ENCODE measurements around the gene SH3PXD2A.
A peak's percentile ranks its signal among the peaks of the same experiment; 100 is the strongest.

Gene SH3PXD2A, protein sequence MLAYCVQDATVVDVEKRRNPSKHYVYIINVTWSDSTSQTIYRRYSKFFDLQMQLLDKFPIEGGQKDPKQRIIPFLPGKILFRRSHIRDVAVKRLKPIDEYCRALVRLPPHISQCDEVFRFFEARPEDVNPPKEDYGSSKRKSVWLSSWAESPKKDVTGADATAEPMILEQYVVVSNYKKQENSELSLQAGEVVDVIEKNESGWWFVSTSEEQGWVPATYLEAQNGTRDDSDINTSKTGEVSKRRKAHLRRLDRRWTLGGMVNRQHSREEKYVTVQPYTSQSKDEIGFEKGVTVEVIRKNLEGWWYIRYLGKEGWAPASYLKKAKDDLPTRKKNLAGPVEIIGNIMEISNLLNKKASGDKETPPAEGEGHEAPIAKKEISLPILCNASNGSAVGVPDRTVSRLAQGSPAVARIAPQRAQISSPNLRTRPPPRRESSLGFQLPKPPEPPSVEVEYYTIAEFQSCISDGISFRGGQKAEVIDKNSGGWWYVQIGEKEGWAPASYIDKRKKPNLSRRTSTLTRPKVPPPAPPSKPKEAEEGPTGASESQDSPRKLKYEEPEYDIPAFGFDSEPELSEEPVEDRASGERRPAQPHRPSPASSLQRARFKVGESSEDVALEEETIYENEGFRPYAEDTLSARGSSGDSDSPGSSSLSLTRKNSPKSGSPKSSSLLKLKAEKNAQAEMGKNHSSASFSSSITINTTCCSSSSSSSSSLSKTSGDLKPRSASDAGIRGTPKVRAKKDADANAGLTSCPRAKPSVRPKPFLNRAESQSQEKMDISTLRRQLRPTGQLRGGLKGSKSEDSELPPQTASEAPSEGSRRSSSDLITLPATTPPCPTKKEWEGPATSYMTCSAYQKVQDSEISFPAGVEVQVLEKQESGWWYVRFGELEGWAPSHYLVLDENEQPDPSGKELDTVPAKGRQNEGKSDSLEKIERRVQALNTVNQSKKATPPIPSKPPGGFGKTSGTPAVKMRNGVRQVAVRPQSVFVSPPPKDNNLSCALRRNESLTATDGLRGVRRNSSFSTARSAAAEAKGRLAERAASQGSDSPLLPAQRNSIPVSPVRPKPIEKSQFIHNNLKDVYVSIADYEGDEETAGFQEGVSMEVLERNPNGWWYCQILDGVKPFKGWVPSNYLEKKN

GRCh38 chr10:103855424-103855823 lies at the start of gene SH3PXD2A:
Gene SH3PXD2A (minus strand): TSS chr10:103855576. CDS start chr10:103855266, 310 bp downstream.
- DNase-seq = peak; percentile 7 to 11

DNA sequence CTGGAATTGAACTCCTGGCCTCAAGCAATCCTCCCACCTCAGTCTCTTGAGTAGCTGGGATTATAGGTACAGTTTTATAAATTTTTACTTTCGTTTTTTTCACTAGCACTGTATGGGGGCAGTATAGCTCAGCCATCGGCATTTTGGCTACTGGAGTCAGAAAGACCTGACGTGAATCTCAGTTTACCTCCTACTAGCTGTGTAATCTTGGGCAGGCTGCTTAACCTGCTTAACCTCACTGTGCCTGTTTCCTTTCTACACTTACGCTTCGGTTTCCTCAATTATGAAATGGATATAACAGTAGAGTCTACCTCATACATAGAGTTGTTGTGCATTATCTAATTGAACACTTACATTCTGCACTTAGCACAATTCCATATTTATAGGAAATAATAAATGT lies 45.9 kb upstream of the SH3PXD2A start:
- DNase-seq = no peak

DNA sequence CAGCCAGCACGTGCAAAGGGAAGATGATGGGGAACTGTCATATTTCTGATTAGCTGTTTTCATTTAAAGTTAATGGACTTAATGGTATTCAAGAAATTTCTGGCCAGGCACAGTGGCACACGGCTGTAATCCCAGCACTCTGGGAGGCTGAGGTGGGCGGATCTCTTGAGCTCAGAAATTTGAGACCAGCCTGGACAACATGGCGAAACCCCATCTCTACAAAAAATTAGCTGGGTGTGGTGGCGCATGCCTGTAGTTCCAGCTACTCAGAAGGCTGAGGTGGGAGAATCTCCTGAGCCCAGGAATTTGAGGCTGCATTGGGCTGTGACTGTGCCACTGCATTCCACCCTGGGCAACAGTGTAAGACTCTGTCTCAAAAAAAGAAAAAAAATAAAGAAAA lies 43.9 kb upstream of the SH3PXD2A start:
- DNase-seq = no peak

DNA sequence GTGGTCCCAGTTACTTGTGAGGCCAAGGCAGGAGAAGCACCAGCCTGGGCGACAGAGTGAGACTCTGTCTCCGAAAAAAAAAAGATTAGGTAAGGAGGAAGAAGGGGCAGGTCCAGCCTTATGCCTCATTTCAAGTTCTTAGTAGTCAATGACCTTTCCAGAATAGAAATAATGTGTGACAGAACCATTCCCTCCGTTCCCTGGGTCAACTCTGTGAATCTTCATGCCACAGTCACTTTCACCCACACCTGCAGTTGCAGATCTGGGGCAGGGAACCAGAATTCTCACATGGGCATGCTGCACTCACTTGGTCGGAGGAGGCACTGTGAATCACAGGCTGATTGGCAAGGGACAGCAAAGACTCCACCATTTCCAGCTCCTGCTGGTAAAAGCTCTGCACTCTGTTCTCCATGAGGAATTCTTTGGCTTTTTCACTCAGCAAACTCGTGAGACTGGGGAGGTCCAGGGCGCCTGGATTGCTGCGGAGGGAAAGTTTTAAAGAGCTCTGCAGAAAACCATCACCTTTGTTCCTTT lies 41.9 kb upstream of the SH3PXD2A start:
- DNase-seq = no peak

DNA sequence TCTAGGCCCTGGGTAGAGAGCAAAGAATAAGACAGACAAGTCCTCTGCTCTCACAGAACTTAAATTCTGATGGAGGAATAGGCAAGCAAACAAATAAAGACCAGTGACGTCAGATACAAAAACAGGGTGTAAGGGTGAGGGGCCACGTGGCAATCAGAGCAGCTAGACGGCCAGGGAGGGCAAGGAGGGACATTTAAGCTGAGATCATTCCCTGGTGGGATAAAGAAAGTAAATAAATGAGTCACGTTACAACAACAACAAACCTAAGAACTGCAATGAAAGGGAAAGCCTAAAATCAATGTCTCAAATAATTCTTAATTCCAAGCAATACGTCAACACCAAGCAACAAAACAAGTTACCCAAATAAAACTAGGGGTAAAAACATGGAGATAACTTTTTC lies 40.8 kb upstream of the SH3PXD2A start:
- no peak for DNase-seq

DNA sequence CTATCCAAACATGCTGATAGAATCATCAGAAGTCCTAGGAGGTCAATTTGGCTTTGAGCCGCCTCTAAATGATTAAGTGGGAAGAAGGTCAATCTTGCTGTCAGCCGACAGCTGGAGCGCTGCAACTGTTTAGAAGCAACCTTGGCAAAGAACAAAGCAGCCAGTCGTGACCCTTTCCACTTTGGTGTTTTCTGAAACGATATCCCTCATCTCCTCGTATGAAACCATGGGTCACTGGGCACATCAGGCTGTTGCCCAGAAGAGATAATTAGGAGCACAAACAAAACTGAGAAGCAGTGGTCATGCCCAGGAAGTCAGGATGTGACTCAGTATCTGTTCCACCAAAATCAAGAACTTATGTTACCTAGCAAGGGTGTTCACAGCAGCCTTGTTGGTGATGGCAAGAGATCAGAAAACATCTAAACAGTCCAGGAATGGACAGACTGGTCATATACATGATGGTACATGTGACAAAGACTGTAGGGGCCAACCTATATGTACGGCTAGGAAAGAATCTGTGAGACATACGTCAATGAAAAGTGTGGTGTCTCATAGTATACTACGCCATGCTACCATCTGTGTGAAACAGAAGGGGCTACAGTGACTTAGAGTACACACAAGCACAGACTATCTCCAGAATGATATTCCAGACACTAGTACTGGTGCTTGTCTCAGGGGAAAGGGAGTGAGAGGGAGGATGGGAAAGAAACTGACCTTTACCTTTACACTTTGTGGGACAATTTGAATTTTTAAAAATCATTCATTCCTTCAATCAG lies 40.2 kb upstream of the SH3PXD2A start:
- DNase-seq = no peak

DNA sequence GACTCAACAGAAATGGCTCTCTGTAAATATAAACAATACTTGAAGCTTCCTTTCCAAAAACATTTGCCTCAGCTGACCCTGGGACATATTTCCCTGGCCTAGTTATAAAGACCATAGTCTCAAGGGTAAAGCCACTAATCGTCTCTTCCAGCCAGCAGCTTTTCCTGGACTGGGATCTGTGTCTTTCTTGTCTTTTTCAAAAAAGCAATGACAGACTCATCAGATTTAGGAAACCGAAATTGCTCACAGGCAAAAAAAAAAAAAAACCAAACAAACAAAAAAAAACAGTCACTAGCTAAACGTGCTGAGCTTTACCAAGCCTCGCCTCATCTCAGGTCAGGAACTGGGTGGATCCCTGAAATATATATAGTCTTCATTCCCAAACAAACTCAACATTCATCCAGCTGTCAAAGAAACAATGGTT lies 39.1 kb upstream of the SH3PXD2A start:
- DNase-seq = no peak

DNA sequence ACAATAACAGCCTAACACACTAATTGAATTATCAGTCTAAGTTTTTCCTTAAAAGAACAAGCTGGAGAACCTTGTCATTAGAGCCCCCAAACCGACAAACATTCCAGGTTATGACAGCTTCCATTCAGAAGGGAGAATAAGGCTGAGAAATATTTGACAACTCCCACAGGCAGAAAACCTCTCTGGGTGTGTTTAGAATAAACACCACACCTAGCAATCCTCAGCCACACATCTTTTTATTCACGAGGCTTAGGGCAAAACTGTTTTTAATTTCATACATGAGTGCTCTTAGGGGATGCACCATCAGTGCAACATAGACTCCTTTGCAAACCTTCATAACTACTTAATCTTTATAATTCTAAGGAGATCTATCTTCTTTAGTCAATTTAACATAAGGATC lies 38.4 kb upstream of the SH3PXD2A start:
- no peak for DNase-seq

GRCh38 chr10:103892181-103892580 lies 36.8 kb upstream of the SH3PXD2A start:
- no peak for DNase-seq

GRCh38 chr10:103890688-103891087 lies 35.3 kb upstream of the SH3PXD2A start:
- DNase-seq = no peak

DNA sequence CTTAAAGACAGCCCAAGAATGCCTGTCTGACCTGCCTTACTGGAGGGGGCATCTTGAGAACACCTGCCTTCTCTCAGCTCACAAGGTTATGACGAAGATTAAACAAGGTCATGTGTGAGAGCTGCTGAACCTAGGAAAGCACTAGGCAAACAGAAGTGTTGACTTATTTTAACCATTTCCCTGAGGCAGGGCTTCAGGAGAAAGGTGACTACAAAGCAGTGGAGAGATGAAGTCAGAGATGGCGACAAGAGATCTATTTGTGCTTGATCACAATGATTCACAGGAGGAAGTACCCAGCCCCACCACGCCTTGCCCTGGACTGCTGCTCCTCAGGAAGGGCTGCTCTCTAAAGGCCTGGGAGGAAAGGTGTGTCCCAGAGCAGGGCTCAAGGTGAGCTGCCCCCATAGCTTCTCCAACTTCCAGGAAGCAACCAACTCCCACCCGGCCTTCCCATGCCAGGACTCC lies 34.9 kb upstream of the SH3PXD2A start:
- DNase-seq = peak in 1 of 2 donors; percentile 22

DNA sequence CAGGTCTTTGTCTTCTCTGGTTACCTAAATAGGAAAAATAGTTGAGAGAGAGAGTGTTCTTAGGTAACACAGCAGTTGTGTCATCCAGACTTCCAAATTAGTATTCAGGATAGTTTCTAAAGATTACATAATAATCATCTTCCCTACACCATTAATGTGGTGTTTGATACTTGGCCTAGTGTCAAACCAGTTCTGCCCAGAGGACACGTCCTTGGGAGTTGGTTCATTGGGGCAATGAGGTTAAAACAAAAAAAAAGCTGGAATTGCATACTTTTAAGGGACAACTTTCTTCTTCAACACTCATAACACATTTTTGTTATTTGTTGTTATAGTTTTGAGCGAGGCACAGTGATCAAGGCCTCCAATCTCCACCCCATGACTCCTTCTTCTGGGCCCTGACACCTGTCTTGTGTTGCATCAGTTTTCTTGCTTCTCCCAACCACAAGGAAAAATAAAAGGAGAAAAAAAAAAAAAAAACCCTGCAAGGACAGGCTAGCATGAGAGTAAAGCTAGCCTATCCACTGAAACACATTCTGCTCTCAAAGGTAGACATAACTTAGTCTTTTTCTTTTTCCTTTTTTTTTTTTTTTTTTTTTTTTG lies 33.8 kb upstream of the SH3PXD2A start:
- DNase-seq = no peak

DNA sequence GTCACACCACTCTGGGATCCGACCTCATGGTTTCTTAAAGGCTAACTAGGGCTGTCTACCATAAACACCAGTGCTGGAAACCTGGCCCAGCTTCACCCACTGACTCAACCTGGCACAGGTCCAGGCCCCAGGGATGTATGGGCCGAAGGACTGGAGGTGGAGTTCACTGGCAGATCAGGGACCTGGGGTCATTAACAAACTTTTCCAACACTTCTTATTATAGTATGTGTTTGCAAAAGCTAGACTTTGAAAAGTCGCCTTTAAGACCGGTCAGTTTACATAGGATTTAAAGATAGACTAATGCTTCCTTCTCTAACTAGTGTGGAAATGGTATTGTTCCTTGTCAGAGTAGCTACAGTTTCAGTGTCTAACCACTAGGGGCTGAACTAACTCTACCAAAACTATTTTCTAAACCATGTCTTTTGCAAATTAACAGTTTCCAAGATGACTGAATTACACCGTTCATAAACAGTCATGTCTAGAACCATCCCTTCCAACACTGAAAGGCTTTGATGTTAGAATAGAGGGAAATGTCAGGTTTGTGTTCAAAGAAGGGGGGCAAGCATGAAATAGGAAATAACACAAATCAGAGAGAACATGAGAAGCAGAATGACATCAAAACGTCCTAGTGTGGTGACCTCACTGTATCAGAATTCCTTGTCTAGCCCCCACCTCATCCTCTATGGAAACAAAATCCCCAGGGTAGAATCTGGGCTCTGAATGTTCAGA lies 32.9 kb upstream of the SH3PXD2A start:
- no peak for DNase-seq

GRCh38 chr10:103885617-103886016 lies 30.2 kb upstream of the SH3PXD2A start:
- DNase-seq = no peak

DNA sequence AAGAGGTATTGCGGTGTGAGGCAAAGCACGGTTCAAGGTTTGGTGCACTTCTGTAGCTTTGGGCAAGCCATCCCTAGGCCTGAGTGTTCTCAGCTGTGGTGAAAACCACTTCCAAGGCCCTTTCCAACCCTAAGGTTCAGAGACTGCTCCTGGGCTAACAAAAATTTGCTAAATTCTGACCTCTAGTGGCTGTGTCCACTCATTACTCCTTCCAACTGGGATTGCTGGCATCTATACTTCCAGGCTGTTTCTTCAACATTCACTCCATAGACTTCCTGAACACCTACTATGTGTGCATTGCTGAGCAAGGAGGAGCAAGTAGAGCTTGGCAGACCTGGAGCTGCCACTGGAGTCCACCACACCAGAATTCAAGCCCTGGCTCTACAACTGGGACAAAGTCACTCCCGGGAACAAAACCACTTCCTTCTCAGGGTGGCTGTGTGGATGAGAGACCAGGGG lies 29.3 kb upstream of the SH3PXD2A start:
- peak in 1 of 2 donors; percentile 15 for DNase-seq

DNA sequence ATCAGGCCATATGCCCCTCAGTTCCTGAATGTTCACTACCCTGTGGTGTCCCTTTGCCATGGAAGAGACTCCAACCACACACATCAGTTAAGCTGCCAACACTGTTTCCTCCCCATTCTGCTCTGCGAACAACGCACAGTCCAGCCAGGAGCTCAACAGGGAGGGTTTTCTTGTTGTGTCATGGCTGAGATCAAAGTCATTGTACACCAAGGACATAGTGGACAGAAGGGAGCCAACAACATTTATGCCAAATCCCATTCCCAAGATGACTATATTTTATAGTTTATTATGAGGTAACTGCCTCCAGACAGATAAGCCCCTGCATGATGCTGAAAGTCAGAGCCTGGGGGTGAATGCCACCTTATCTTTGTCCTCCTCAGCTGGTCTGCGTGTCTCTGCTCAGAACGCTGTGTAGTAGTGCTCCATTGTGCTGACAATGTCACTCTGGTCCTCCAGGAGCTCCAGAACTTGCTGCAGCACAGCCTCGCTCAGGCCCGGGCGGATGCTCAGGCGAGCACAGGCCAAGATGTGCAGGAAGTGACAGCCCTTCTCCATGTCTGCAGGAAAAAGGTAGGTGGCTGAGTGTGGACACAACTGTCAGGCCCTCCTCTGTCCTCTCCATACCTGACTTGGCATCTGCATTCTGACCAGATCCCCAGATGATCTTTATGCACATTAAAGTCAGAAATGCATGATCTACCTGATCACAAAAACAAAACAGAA lies 27.1 kb upstream of the SH3PXD2A start:
- no peak for DNase-seq

- DNase-seq = no peak
These were observed 26.3 kb upstream of the SH3PXD2A start for GRCh38 chr10:103881416-103882284.

DNA sequence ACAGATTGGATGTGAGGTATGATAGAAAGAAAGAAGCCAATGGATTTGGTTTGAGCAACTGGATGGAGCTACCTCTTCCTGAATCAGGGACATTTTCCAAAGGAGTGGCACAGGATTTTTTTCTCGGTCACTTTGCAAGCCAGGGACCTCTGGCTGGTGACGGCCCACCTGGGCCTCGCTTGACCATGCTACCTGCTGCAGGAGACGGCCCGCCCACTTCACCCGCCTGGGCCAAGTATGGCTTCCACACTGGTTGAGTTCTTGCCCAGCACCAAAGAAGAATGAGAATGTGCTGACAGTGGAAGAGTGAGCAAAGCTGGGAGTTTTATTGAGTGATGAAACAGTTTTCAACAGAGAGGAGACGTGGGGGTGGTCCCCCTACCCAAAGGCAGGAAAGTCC lies 24.5 kb upstream of the SH3PXD2A start:
- no peak for DNase-seq

GRCh38 chr10:103879409-103879808 lies 24.0 kb upstream of the SH3PXD2A start:
- no peak for DNase-seq

All from activated CD4-positive, alpha-beta T cell treated with anti-CD3 and anti-CD28 coated beads for 4 hours (primary cell).